Hematopoietic multipotent progenitor cell treated with erythropoietin and hydrocortisone succinate and interleukin-3 and kit ligand, for 4 days (in vitro differentiated cells): ENCODE data around the gene RPP25.

Experiments
- DNase-seq: peaks from one replicate; pipeline ENCODE4 v3.0.0-alpha.2; 2015

RPP25 gene

GRCh38 chr15:74913041-74913440 lies 43.5 kb downstream of the RPP25 start:
- DNase-seq, result no peak

DNA sequence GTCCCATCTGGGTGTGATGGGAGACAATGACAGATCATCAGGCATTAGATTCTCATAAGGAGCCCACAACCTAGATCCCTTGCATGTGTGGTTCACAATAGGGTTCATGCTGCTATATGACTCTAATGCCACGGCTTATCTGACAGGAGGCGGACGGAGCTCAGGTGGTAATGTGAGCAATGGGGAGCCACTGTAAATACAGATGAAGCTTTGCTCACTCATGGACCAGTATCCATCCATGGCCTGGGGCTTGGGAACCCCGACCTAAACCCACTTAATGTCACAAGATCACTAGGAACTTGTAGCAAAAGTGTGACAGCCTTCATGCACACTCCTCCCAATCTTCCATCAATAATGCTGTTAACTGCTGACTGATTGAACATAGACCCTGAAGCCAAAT lies 47.9 kb downstream of the RPP25 start:
- DNase-seq, result no peak

GRCh38 chr15:74907163-74907870 lies 49.3 kb downstream of the RPP25 start:
- DNase-seq, result no peak

GRCh38 chr15:74906450-74907162 lies 50.0 kb downstream of the RPP25 start, which contains the start of gene FAM219B:
Gene FAM219B, minus strand, starts transcription at chr15:74906851. Its CDS starts 51 bp downstream, at chr15:74906800.
- peak; percentile 96 for DNase-seq

DNA sequence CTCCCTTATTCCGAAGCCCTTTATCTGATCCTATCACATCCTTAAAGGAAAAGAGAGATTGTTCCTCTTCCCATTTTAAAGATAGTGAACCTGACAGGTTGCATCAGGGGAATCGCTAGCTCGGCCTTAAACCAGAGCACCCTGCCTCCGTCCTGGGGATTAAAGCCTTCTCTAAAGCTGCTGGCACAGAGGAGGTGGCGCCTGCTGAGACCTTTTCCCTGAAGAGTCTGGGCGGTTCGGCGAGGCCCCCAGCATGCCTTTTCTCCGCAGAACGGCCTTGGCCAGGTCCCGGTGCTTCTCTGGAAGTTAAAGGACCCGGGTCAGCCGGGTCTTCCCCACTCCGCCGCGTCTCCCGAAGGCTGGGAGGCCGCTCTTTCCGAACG lies 50.5 kb downstream of the RPP25 start:
- peak; percentile 56 for DNase-seq
